ENCODE measurements around the gene LHFPL5. TPM values are rescaled to one million over a fixed set of nuclear protein-coding genes. Genes with fewer than 3 reads are reported as not detected.
A peak's percentile ranks its signal among the peaks of the same experiment; 100 is the strongest.

The LHFPL5 gene
- total and polyA plus RNA-seq, 2 of the 13 experiments (the other 11 are each of a cell fraction or from before 2014, with no cell fraction given), result 0.03 TPM; not detected in 1

DNA sequence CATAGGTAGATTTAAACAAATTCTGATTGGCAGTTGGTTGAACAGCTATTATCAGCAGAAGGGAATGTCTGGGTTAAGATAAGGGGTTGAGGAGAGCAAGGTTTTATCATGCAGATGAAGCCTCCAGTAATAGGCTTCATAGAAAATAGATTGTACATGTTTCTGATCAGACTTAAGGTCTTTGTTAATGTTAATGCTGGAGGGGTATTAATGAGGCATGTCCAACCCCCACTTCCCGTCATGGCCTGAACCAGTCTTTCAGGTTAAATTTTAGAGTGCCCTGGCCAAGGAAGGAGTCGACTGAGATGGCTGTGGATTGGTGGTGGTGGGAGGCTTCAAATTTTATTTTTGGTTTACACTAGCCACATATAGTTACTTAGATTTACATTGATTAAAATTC, 21.0 kb upstream of the LHFPL5 start:
- no TSS peak for BruUV-seq (replicated peaks)
- in situ Hi-C loops (cut with HindIII; ENCODE audit: extremely low pct_ligation_motif_present, low pct_unique_long_range_greater_than_20kb) (no loop called here), intact Hi-C loops (cut with micrococcal nuclease; ENCODE audit: unreplicated experiment) (no loop called here)
- Histone ChIP-seq H3K9ac (ENCODE audit: insufficient read depth, low read depth, low read length) (no peak overlapping the region), H3K9me3 (ENCODE audit: low read length) (no peaks in the 10 kb centered on the region), H4K20me1 (ENCODE audit: insufficient read depth, low read length) (no peaks in the 10 kb centered on the region), H2AFZ (ENCODE audit: low read length) (no peak overlapping the region), H3K4me2 (ENCODE audit: low read depth, low read length) (no peak overlapping the region), H3K27ac (ENCODE audit: extremely low read length, insufficient read depth, low read length) (no peak overlapping the region), H3K4me3 (replicated peaks in 1 of 3; ENCODE audit: insufficient read depth in 1 of 3, low read depth in 2 of 3, low read length in 3 of 3) (no peak overlapping the region), H3K79me2 (ENCODE audit: insufficient read depth, low read length) (no peaks in the 10 kb centered on the region), H3K27me3 (ENCODE audit: control insufficient read depth in 1 of 2, insufficient read depth in 2 of 2, low read length in 2 of 2) (peaks cover 7 to 17% of the 10 kb centered on the region in 2 experiments; a peak in 3 of 5 replicates), H3K4me1 (ENCODE audit: insufficient read depth, low read length) (peaks cover 18% of the 10 kb centered on the region), H3K36me3 (replicated peaks in 1 of 2; ENCODE audit: control insufficient read depth in 1 of 2, insufficient read depth in 2 of 2, low read length in 2 of 2) (no peaks in the 10 kb centered on the region)
- no peak for DNase-seq (ENCODE audit: low spot score)
- TF ChIP-seq, protein P1, sequence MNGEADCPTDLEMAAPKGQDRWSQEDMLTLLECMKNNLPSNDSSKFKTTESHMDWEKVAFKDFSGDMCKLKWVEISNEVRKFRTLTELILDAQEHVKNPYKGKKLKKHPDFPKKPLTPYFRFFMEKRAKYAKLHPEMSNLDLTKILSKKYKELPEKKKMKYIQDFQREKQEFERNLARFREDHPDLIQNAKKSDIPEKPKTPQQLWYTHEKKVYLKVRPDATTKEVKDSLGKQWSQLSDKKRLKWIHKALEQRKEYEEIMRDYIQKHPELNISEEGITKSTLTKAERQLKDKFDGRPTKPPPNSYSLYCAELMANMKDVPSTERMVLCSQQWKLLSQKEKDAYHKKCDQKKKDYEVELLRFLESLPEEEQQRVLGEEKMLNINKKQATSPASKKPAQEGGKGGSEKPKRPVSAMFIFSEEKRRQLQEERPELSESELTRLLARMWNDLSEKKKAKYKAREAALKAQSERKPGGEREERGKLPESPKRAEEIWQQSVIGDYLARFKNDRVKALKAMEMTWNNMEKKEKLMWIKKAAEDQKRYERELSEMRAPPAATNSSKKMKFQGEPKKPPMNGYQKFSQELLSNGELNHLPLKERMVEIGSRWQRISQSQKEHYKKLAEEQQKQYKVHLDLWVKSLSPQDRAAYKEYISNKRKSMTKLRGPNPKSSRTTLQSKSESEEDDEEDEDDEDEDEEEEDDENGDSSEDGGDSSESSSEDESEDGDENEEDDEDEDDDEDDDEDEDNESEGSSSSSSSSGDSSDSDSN (CRISPR knock-in tag; IDR thresholded peaks at IDR 0.05), result no peak
- ChIA-PET CTCF (ENCODE audit: low intra/inter-chr PET ratio, low total read pairs) (no interaction called here), POLR2A (no interaction called here)
- FAIRE-seq, result no peak
- ATAC-seq, result no peak
- whole genome bisulfite sequencing (ENCODE audit: low lambda C conversion rate), result 16% methylated on average over 2 of the region's 2 CpGs

DNA sequence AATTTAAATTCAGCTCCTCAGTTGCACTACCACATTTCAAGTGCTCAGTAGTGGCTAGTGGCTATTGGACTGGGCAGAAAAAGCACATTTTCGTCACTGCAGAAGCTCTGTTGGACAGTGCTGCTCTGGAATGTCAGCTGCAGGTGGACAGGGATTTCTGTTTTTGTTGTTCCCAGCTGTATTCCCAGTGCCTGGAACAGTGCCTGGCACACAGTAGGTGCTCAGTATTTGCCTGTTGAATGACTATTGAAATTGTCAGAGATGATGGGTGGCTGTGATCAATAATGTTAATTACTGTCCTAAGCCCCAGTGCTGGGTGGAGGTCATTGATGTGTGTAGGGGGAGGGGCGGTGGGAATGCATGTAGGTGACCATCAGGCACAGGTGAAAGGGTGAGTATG, 18.9 kb upstream of the LHFPL5 start:
- Histone ChIP-seq H3K79me2 (ENCODE audit: insufficient read depth, low read length) (no peaks in the 10 kb centered on the region), H3K4me1 (ENCODE audit: insufficient read depth, low read length) (peaks cover 18% of the 10 kb centered on the region), H3K4me3 (replicated peaks in 1 of 3; ENCODE audit: insufficient read depth in 1 of 3, low read depth in 2 of 3, low read length in 3 of 3) (no peak overlapping the region), H3K9ac (ENCODE audit: insufficient read depth, low read depth, low read length) (no peak overlapping the region), H3K36me3 (replicated peaks in 1 of 2; ENCODE audit: control insufficient read depth in 1 of 2, insufficient read depth in 2 of 2, low read length in 2 of 2) (no peaks in the 10 kb centered on the region), H3K27ac (ENCODE audit: extremely low read length, insufficient read depth, low read length) (no peak overlapping the region), H2AFZ (ENCODE audit: low read length) (no peak overlapping the region), H3K9me3 (ENCODE audit: low read length) (no peaks in the 10 kb centered on the region), H4K20me1 (ENCODE audit: insufficient read depth, low read length) (no peaks in the 10 kb centered on the region), H3K4me2 (ENCODE audit: low read depth, low read length) (no peak overlapping the region), H3K27me3 (ENCODE audit: control insufficient read depth in 1 of 2, insufficient read depth in 2 of 2, low read length in 2 of 2) (peaks cover 0 to 16% of the 10 kb centered on the region in 2 experiments; a peak in 1 of 5 replicates)
- no peak for TF ChIP-seq HOXA3 (CRISPR knock-in tag; IDR thresholded peaks at IDR 0.05)
- TF ChIP-seq RARG (CRISPR knock-in tag; IDR thresholded peaks at IDR 0.05; ENCODE audit: low read depth), result no peak
- TF ChIP-seq TMF1 (CRISPR knock-in tag; IDR thresholded peaks at IDR 0.05; ENCODE audit: low read depth), result no peak
- TF ChIP-seq ZNF557 (CRISPR knock-in tag; IDR thresholded peaks at IDR 0.05), result no peak
- 0 out of 2 replicates have a peak, but pooled peaks have one; percentile 52 for TF ChIP-seq ZKSCAN1 (IDR thresholded peaks at IDR 0.05; ENCODE audit: low read length)
- 0% methylated on average over 2 of the region's 2 CpGs for WGBS (ENCODE audit: low lambda C conversion rate)
- CTCF ChIA-PET (ENCODE audit: low intra/inter-chr PET ratio, low total read pairs), result no interaction called here
- in situ Hi-C loops (cut with HindIII; ENCODE audit: extremely low pct_ligation_motif_present, low pct_unique_long_range_greater_than_20kb), result no loop called here
- DNase-seq (ENCODE audit: low spot score) (no peak), ATAC-seq (no peak), FAIRE-seq (no peak)
- intact Hi-C loops (cut with micrococcal nuclease; ENCODE audit: unreplicated experiment), result no loop called here
- POLR2A ChIA-PET, result interaction anchor here (0.5 kb wide), 1 partner anchor 272 kb away, joined by 3 read pairs; no protein-coding TSS in a partner anchor
- BruUV-seq (replicated peaks), result no TSS peak
